Right lobe of liver (tissue), 6 donors: ENCODE results near the gene HDAC1. TPM values are rescaled to one million over a fixed set of nuclear protein-coding genes. Genes with fewer than 3 reads are reported as not detected.
"Not testable (repeated sequence)": the region's sequence is repeated elsewhere in the genome, so short reads cannot be mapped to it uniquely, and the experiment has no call there.

Experiments used
- ATAC-seq, 4 donors: fragments of 200-7000 bp; cut with Tn5 transposase; one replicate each; pipeline ENCODE4 v1.9.1; 2020; ENCODE audit warnings: mild to moderate bottlenecking in 4 of 4, moderate library complexity in 4 of 4
- DNase-seq, 3 donors: peaks; one replicate each; pipeline ENCODE4 v3.0.0-alpha.2; 2020
- H3K27ac ChIP-seq, 3 donors: fragments of 200-600 bp; one replicate each; pipeline ENCODE4 v1.8.0; 2022
- H3K27me3 ChIP-seq, 2 donors: fragments of 200-600 bp; one replicate each; pipeline ENCODE4 v1.8.0; 2022
- H3K36me3 ChIP-seq, 4 donors: fragments of 200-600 bp; sonication (generic) in 1 of 4; one replicate each; pipeline versions ENCODE4 v1.5.1 to v1.8.0; 2017 to 2022; ENCODE audit warnings: control low read depth in 1 of 4
- H3K4me1 ChIP-seq, 4 donors: fragments of 200-600 bp; sonication (generic) in 1 of 4; one replicate each; pipeline versions ENCODE4 v1.5.1 to v1.8.0; 2017 to 2022; ENCODE audit warnings: control low read depth in 1 of 4
- H3K4me3 ChIP-seq, 3 donors: fragments of 200-600 bp; one replicate each; pipeline ENCODE4 v1.8.0; 2022
- H3K9me3 ChIP-seq, 4 donors: fragments of 200-600 bp; sonication (generic) in 1 of 4; one replicate each; pipeline versions ENCODE4 v1.5.1 to v1.8.0; 2017 to 2022; ENCODE audit warnings: control low read depth in 1 of 4
- CTCF ChIP-seq, 4 donors: fragments of 200-600 bp in 3 of 4; fragments of 450-650 bp in 1 of 4; IDR thresholded peaks; one replicate each; pipeline versions ENCODE4 v1.5.1 to v1.8.0; 2016 to 2022; ENCODE audit warnings: antibody characterized with exemption in 4 of 4, mild to moderate bottlenecking in 2 of 4
- POLR2A ChIP-seq: fragments of 450-650 bp; IDR thresholded peaks from one replicate; pipeline ENCODE4 v1.6.1; 2017; ENCODE audit warnings: antibody characterized with exemption, mild to moderate bottlenecking
- WGBS: methylation state at CpG from one replicate; pipeline ENCODE4 v1.1.6; 2018; ENCODE audit warnings: low coverage, low lambda C conversion rate; ENCODE audit not compliant: insufficient coverage; ENCODE audit errors: missing lambda C conversion rate; 5-methylcytosine and 5-hydroxymethylcytosine counted together
- intact Hi-C, 2 donors: fragments of 100-400 bp; cut with DNase I; formaldehyde crosslinking; loops; one replicate each; pipeline versions ENCODE4 v1.11.2 to v1.14.1; 2022
- total RNA-seq, 6 experiments: library from RNA; depleted of rRNA in 2 of 6; stranded (reverse); fragments of >200 nt in 2 of 6; fragmentation: NEBNext Ultra II Directional in 3 of 6; extraction: Animal tissue kit (Norgen Biotek cat#: 25700) in 3 of 6; gene quantifications; one replicate each; pipeline versions ENCODE4 v1.1.0 to v1.2.4, GENCODE V29; 2016 to 2023
- donor health status: DM: no; HTN: yes; CAD: no.
- donor health status: DM: no; HTN: no; CAD: no.
- donor health status: DM: no; HTN: no; CAD: no.
- donor health status: DM: no; HTN: yes; CAD: no.
- donor health status: DM: no; HTN: yes; CAD: no.

HDAC1 gene
- total RNA-seq, 6 experiments from 2014 or later: 24.0 to 40.6 (median 32.4) TPM

DNA sequence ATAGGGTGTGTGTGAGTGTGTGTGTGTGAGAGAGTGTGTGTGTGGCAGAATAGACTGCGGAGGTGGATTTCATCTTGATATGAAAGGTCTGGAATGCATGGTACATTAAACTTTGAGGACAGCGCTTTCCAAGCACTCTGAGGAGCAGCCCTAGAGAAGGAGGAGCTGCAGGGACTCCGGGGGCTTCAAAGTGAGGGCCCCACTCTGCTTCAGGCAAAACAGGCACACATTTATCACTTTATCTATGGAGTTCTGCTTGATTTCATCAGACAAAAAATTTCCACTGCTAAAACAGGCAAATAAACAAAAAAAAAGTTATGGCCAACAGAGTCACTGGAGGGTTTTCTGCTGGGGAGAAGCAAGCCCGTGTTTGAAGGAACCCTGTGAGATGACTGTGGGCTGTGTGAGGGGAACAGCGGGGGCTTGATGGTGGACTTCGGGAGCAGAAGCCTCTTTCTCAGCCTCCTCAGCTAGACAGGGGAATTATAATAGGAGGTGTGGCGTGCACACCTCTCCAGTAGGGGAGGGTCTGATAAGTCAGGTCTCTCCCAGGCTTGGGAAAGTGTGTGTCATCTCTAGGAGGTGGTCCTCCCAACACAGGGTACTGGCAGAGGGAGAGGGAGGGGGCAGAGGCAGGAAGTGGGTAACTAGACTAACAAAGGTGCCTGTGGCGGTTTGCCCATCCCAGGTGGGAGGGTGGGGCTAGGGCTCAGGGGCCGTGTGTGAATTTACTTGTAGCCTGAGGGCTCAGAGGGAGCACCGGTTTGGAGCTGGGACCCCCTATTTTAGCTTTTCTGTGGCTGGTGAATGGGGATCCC lies 18.3 kb upstream of the HDAC1 start:
- intact Hi-C loops: no loop called here
- no peaks in the 10 kb centered on the region for H3K36me3 ChIP-seq
- H3K27ac ChIP-seq: no peak overlapping the region
- no peak for DNase-seq
- no peak overlapping the region for H3K4me3 ChIP-seq
- no peaks in the 10 kb centered on the region for H3K4me1 ChIP-seq
- H3K9me3 ChIP-seq: no peaks in the 10 kb centered on the region
- no peak for TF ChIP-seq CTCF (IDR thresholded peaks at IDR 0.05)
- TF ChIP-seq POLR2A: no peak
- peak in 2 of 4 donors; percentile 23 to 34 for ATAC-seq
- no peaks in the 10 kb centered on the region for H3K27me3 ChIP-seq
- WGBS: 46% methylated on average over 5 of the region's 10 CpGs

- no peaks in the 10 kb centered on the region for H3K27me3 ChIP-seq
- ATAC-seq (no peak), DNase-seq (no peak)
- no peaks in the 10 kb centered on the region for H3K9me3 ChIP-seq
- 70% methylated on average over 23 of the region's 31 CpGs for WGBS
- intact Hi-C loops: no loop called here
- no peaks in the 10 kb centered on the region for H3K4me1 ChIP-seq
- H3K36me3 ChIP-seq: no peaks in the 10 kb centered on the region
- H3K4me3 ChIP-seq: no peak overlapping the region
- TF ChIP-seq CTCF (IDR thresholded peaks at IDR 0.05) (no peak), POLR2A (no peak)
- H3K27ac ChIP-seq: no peak overlapping the region
Measured at GRCh38 chr1:32274646-32275340, 17.1 kb upstream of the HDAC1 start.

GRCh38 chr1:32275424-32275823 lies 16.5 kb upstream of the HDAC1 start:
- no peaks in the 10 kb centered on the region for H3K36me3 ChIP-seq
- DNase-seq: no peak
- H3K27ac ChIP-seq: no peak overlapping the region
- no peak for TF ChIP-seq POLR2A
- no peak for TF ChIP-seq CTCF (IDR thresholded peaks at IDR 0.05)
- H3K4me3 ChIP-seq: no peak overlapping the region
- H3K27me3 ChIP-seq: no peaks in the 10 kb centered on the region
- intact Hi-C loops: no loop called here
- H3K4me1 ChIP-seq: no peaks in the 10 kb centered on the region
- 18% methylated on average over 2 of the region's 41 CpGs for WGBS
- H3K9me3 ChIP-seq: no peaks in the 10 kb centered on the region
- peak in 2 of 4 donors; percentile 12 to 18 for ATAC-seq

GRCh38 chr1:32276032-32276782 lies 15.7 kb upstream of the HDAC1 start:
- no peak for DNase-seq
- no peaks in the 10 kb centered on the region for H3K4me1 ChIP-seq
- H3K36me3 ChIP-seq: no peaks in the 10 kb centered on the region
- ATAC-seq: no peak
- no peaks in the 10 kb centered on the region for H3K9me3 ChIP-seq
- H3K27ac ChIP-seq: no peak overlapping the region
- no peak for TF ChIP-seq POLR2A
- no peak for TF ChIP-seq CTCF (IDR thresholded peaks at IDR 0.05)
- 94% methylated on average over 5 of the region's 30 CpGs for WGBS
- H3K4me3 ChIP-seq: no peak overlapping the region
- intact Hi-C loops: no loop called here
- H3K27me3 ChIP-seq: no peaks in the 10 kb centered on the region

DNA sequence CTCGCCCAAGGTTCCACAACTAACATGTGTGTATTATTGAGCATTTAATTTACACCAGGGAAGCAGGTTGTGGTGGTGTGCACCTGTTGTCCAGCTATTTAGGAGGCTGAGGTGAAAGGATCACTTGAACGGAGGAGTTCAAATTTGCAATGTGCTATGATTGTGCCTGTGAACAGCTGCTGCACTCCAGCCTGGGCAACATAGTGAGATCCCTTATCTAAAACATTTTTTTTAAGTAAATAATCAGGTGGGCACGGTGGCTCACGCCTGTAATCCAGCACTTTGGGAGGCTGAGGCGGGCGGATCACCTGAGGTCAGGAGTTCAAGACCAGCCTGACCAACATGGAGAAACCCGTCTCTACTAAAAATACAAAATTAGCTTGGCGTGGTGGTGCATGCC lies 7.1 kb upstream of the HDAC1 start:
- H3K9me3 ChIP-seq, intact Hi-C loops, H3K27ac ChIP-seq, ATAC-seq, H3K27me3 ChIP-seq, H3K36me3 ChIP-seq, DNase-seq, H3K4me3 ChIP-seq, H3K4me1 ChIP-seq: not testable (repeated sequence)
- 77% methylated on average over 4 of the region's 8 CpGs for WGBS
